Stimulated activated CD4-positive, alpha-beta T cell treated with anti-CD3 and anti-CD28 coated beads, Interleukin-1b, Interleukin-23, amount 100 ng/mL, for 1 hour (primary cell): Measurements from ENCODE around the gene ABHD16B.

Source experiments
- DNase-seq, 2 donors: peaks; one replicate each; pipeline ENCODE4 v3.0.0-alpha.2; 2020; ENCODE audit warnings: low read depth in 2 of 2

The ABHD16B gene

DNA sequence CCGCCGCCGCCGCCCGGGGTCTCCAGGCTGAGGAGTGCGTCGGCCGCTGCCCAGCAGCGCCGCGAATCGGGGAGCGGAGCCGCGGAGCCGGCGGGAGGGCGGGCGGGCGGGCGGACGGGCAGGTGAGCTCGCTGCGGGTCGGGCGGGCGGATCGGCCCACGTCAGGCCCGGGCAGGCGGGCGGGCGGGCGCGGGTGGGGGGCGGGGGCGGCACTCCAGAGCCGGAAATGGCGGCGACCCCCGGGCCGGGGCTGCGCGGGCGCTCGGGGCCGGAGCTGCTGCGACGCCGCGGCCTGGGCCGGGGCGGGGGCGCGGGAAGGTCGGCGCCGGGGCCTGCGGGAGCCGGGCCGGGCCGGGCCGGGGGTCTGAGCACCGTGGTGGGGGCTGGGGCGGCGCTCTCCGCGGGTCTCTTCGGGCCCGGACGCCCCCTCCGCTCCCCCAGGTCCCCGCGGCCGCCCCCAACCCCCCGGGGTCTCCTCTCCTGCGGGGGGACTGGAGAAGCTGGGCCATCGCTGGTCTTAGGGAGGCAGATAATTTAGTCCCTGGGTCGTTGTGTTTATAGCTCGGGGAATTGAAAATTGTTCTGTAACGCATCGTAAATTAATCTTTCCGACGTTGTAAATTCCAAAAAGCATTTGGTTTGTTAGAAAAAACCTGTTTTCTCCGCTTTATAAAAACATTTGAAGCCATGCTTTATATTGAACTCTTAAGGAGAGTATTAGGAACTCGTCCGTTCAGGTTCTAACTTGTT, 34.1 kb downstream of the ABHD16B start:
- DNase-seq, result no peak

DNA sequence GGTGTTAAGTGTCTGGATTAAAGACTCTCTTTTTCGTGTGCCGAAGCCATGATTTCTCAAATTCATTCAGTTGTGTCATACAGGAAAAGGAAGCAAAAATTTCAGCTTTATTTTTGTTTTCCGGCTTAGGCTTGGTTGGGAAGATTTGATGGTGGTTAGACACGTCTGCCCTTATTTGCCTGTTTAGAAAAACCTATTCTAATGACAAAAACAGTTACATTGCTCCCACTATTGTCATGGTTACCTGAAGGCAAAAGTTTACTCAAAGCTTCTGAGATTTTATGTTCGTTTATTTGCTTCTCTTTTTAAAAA, 34.6 kb downstream of the ABHD16B start:
- DNase-seq, result no peak

DNA sequence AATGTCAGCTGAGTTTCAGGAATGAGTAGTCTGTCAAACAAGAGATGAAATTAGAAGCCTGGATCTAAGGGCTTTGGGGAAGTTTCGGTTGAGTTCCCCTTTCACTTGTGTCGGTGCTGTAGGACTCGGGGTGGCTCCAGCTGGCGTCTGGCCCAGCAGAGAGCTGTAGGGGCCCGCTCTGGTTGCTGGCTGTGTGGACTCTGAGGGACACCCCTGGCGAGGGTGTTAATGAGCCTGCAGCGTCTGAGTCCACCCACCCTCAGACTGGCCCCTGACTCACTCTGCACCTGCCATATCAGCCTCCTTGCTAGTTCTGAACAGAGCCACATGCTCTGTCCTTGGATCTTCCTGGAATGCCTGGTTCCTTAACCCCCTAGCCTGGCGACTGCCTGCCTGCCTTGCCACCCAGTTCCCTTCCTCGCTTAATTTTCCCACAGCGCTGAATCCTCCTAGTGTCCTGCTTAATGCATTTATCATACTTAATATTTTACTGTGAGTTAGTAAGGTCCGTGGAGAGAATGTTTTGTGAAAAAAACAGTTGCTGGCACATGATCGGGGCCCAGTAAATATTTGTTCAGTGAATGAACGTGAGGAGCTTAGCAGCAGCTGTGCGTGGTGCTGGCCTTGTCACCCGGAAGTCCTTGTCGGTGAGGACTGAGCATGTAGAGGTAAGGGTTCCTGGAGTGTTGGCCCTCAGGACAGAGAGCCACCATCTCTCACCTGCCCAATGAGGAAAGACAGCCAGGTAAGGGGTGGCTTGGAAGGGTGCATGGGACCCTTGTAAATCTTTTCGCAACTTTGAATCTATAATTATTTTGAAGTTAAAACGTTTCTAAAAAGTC, 35.2 kb downstream of the ABHD16B start:
- no peak for DNase-seq

DNA sequence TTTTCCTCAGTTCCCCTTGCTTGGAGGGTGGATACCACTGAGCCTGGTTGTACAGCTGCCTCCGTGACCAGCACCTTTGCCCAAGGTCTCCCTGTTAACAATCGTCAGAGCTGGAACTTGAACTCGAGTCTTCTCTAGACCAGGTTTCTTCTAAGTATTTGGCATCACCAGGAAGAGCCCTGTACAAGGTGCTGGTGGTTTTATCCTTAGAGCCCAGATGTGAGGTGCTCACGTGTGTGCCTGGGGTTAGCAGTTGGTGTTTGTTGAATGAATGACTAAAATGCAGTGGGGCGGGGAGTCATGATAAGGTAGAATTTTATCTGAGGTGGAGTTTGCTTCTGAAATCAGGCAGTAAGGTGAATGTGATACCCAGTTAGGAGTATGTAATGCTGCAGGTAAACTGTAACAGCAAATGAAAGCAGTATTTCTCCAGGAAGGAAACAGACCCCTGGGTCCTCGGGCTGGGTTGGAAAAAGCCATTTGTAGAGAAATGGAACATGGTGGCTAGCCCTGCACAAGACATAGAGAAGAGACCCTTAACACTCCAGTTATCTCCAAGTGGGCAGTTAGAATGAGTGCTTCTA, 36.8 kb downstream of the ABHD16B start:
- DNase-seq, result no peak

GRCh38 chr20:63898882-63899558, 37.7 kb downstream of the ABHD16B start:
- DNase-seq, result no peak

- DNase-seq, result no peak
Measured at GRCh38 chr20:63900413-63900812, 39.1 kb downstream of the ABHD16B start.

GRCh38 chr20:63903796-63904561, 42.7 kb downstream of the ABHD16B start:
- DNase-seq, result no peak

DNA sequence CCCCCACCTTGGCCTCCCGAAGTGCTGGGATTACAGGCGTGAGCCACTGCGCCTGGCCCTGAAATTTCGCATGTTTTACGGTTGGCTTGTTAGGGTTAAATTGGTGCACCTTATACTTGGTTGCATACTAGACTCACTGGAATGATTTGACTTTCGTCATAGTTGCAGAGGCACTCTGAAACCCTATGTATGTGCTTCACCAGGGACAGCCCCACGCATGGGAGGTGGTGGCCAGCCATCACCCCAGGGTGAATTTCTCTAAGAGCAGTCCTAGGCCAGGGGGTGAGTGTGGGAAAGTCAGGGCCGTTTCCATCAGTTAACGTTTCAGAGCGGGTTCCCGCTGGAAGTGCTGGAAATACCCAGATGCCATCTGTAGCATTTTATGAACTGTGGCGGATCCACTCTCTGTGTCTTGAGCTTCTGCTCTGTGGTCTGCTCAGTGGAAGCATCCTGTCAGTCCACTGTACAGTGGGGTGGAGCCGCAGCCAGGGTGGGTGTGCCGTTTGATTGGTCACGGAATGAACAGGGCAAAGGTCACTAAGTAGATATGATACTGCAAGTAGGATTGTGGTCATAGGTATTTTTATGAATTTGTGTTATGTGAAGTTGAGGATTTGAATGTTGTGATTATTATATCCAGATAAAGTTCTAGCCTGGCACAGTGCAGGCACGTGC, 46.8 kb downstream of the ABHD16B start:
- DNase-seq, result no peak

GRCh38 chr20:63911176-63911575, 49.9 kb downstream of the ABHD16B start:
- DNase-seq, result no peak
